PC-3 (cell line): ENCODE measurements around the gene CEBPZOS.

ENCODE experiments used
- EZH2 ChIP-seq: fragments of 300-600 bp; sonication (generic); IDR thresholded peaks from one replicate; pipeline ENCODE4 v1.6.1; 2017; ENCODE audit warnings: antibody characterized with exemption, mild to moderate bottlenecking, low read length; ENCODE audit not compliant: unreplicated experiment
- TF ChIP-seq, protein P1 (sequence below): fragments of 300-600 bp; sonication (generic); conservative IDR thresholded peaks from 2 replicates; pipeline ENCODE4 v1.5.1; 2017; ENCODE audit warnings: antibody characterized with exemption, low read depth, mild to moderate bottlenecking, low read length

DNA sequence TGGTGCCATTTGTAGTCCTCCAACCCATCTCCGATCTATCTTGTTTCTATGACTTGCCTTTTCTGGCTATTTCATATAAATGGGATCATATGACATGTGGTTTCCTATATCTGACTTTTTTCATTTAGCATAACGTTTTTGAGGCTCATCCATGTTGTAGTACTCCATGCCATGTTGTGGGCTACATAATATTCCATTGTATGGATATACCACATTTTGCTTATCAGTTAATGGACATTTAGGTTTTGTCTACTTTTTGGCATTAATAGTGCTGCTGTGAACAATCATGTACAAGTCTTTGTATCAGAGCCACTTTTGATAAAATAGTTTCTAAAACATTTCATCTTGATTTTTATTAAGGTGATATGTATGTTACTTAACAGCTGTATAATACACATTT, 7.4 kb downstream of the CEBPZOS start:
- TF ChIP-seq, protein P1, sequence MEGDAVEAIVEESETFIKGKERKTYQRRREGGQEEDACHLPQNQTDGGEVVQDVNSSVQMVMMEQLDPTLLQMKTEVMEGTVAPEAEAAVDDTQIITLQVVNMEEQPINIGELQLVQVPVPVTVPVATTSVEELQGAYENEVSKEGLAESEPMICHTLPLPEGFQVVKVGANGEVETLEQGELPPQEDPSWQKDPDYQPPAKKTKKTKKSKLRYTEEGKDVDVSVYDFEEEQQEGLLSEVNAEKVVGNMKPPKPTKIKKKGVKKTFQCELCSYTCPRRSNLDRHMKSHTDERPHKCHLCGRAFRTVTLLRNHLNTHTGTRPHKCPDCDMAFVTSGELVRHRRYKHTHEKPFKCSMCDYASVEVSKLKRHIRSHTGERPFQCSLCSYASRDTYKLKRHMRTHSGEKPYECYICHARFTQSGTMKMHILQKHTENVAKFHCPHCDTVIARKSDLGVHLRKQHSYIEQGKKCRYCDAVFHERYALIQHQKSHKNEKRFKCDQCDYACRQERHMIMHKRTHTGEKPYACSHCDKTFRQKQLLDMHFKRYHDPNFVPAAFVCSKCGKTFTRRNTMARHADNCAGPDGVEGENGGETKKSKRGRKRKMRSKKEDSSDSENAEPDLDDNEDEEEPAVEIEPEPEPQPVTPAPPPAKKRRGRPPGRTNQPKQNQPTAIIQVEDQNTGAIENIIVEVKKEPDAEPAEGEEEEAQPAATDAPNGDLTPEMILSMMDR = no peak
- TF ChIP-seq EZH2 = no peak
